ENCODE measurements around the gene CNP. TPM values are rescaled to one million over a fixed set of nuclear protein-coding genes. Genes with fewer than 3 reads are reported as not detected.
A peak's percentile ranks its signal among the peaks of the same experiment; 100 is the strongest.

The CNP gene
- total RNA-seq, 1 experiment from 2014 or later, result 78.5 TPM

DNA sequence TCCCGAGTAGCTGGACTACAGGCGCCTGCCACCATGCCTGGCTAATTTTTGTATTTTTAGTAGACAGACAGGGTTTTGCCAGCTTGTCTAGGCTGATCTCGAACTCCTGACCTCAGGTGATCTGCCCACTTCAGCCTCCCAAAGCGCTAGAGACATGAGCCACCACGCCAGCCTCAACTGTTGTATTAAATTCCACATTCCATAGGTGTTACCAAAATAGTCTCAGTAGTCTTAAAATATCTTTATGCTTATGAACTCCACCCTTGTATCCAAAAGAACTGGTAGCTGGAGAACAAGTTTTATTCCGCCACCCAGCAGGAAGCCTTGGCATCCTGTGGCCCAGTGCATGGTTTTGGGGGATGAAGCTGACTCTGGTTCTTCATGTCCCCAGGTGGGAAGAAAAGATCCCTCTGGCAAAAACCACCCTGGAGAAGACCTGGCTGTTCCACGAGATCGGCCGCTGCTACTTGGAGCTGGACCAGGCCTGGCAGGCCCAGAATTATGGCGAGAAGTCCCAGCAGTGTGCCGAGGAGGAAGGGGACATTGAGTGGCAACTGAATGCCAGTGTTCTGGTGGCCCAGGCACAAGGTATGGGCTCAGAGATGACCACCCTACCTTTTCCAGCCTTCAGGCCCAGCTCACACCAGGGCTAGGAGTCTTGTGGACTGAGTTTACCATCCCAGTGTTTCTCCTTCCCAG lies 17.7 kb upstream of the CNP start:
- no peak overlapping the region for H4K8ac ChIP-seq (replicated peaks; ENCODE audit: insufficient read length, low read depth, low read length)
- no peak overlapping the region for H3K14ac ChIP-seq (ENCODE audit: insufficient read depth, low read length)
- no peak overlapping the region for H3K56ac ChIP-seq (ENCODE audit: insufficient read length, low read depth, low read length)
- Mint-ChIP-seq H3K4me3 (no peak overlapping the region), H3K27me3 (ENCODE audit: low read depth) (no peaks in the 10 kb centered on the region), H3K36me3 (ENCODE audit: insufficient read depth in 1 of 3, low read depth in 3 of 3) (no peaks in the 10 kb centered on the region; a peak in 2 of 7 replicates), H3K4me1 (no peaks in the 10 kb centered on the region), H3K9me3 (no peaks in the 10 kb centered on the region), H3K27ac (peak overlapping the region in 1 of 3 experiments; percentile 44; a peak in 2 of 7 replicates)
- no CpG with 5 or more reads among the region's 11 CpGs for WGBS (ENCODE audit: extremely low coverage, insufficient read length, low lambda C conversion rate)
- H4K20me1 ChIP-seq (ENCODE audit: control insufficient read depth, insufficient read depth, insufficient read length), result no peaks in the 10 kb centered on the region
- no peak overlapping the region for H4K91ac ChIP-seq (ENCODE audit: insufficient read length, low read depth, low read length)
- H3K9me3 ChIP-seq (ENCODE audit: control insufficient read depth, low read depth, low read length), result no peaks in the 10 kb centered on the region
- no peaks in the 10 kb centered on the region for H3K23me2 ChIP-seq (ENCODE audit: insufficient read length, low read depth, low read length, poor library complexity, severe bottlenecking)
- H3K4me1 ChIP-seq (ENCODE audit: insufficient read depth, low read length), result no peaks in the 10 kb centered on the region
- H2BK120ac ChIP-seq (ENCODE audit: low read depth, low read length, poor library complexity, severe bottlenecking), result no peak overlapping the region
- H3T11ph ChIP-seq (ENCODE audit: low read length), result no peak overlapping the region
- TF ChIP-seq, protein P1, sequence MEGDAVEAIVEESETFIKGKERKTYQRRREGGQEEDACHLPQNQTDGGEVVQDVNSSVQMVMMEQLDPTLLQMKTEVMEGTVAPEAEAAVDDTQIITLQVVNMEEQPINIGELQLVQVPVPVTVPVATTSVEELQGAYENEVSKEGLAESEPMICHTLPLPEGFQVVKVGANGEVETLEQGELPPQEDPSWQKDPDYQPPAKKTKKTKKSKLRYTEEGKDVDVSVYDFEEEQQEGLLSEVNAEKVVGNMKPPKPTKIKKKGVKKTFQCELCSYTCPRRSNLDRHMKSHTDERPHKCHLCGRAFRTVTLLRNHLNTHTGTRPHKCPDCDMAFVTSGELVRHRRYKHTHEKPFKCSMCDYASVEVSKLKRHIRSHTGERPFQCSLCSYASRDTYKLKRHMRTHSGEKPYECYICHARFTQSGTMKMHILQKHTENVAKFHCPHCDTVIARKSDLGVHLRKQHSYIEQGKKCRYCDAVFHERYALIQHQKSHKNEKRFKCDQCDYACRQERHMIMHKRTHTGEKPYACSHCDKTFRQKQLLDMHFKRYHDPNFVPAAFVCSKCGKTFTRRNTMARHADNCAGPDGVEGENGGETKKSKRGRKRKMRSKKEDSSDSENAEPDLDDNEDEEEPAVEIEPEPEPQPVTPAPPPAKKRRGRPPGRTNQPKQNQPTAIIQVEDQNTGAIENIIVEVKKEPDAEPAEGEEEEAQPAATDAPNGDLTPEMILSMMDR (conservative IDR thresholded peaks at IDR 0.05), result no peak
- no peak overlapping the region for H2BK20ac ChIP-seq (ENCODE audit: low read depth, low read length, poor library complexity, severe bottlenecking)
- H3K9ac ChIP-seq (ENCODE audit: extremely low read depth, insufficient read length, low read length), result no peak overlapping the region
- H3K79me1 ChIP-seq (ENCODE audit: insufficient read depth, low read depth, low read length, poor library complexity, severe bottlenecking), result no peaks in the 10 kb centered on the region
- H3K18ac ChIP-seq (ENCODE audit: insufficient read length, low read depth, low read length), result no peak overlapping the region
- no peaks in the 10 kb centered on the region for H3K27me3 ChIP-seq (ENCODE audit: insufficient read depth, low read length)
- H3K23ac ChIP-seq (ENCODE audit: insufficient read length, low read depth, low read length), result no peak overlapping the region
- DNase-seq, result no peak
- H3K4me2 ChIP-seq (ENCODE audit: insufficient read depth, insufficient read length, low read length), result no peak overlapping the region
- no peak overlapping the region for H2BK5ac ChIP-seq (ENCODE audit: insufficient read length, low read length)
- H2AK5ac ChIP-seq (ENCODE audit: insufficient read length, low read length), result no peak overlapping the region
- no peak overlapping the region for H2BK15ac ChIP-seq (ENCODE audit: low read depth, low read length)
- H4K5ac ChIP-seq (ENCODE audit: insufficient read length, low read depth, low read length), result no peak overlapping the region
- H2AFZ ChIP-seq (ENCODE audit: low read length), result no peak overlapping the region
- H2BK12ac ChIP-seq (ENCODE audit: insufficient read length, low read depth, low read length), result no peak overlapping the region
- H3K27ac ChIP-seq (ENCODE audit: insufficient read length, low read depth, low read length), result no peak overlapping the region
- H3K4ac ChIP-seq (ENCODE audit: low read depth, low read length), result no peak overlapping the region
- no peaks in the 10 kb centered on the region for H3K79me2 ChIP-seq (ENCODE audit: insufficient read depth, low read length)
